HG03442 (cell line): ENCODE measurements around the gene APOL6.

ENCODE experiments used
- ATAC-seq: cut with Tn5 transposase; IDR thresholded peaks from one replicate; pipeline ENCODE4 v1.9.1; 2021; ENCODE audit warnings: mild to moderate bottlenecking, moderate library complexity; ENCODE audit not compliant: unreplicated experiment

APOL6 gene

DNA sequence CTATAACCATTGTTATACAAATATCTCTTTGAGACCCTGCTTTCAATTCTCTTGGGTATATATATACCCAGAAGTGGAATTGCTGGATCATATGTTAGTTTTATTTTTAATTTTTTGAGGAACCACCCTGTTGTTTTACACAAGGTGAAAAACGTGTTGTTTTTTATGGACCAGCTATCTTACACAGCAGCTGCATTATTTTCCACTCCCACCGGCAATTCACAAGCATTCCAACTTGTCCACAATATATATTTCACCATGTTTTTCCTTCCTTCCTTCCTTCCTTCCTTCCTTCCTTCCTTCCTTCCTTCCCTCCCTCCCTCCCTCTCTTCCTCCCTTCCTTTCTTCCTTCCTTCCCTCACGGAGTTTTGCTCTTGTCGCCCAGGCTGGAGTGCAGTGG lies 63.1 kb downstream of the APOL6 start:
- no peak for ATAC-seq

DNA sequence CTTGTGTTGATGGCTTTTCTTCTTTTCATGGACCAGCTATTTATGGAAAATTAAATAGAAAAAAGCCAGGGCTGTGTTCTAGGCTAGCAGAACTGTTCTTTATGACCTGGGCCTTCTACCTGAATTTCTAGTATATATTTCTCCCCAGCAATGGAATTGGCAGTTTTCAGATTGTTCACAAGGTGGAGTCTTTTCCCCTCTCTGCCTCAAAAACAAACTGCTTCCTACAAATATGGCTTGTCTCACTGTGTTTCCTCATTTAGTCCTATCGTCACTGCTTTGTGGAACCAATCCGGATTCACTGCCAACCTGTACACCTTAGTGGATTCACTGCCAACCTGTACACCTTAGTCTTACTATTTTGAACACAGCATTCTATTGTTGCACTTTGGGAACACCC lies 64.4 kb downstream of the APOL6 start:
- no peak for ATAC-seq

DNA sequence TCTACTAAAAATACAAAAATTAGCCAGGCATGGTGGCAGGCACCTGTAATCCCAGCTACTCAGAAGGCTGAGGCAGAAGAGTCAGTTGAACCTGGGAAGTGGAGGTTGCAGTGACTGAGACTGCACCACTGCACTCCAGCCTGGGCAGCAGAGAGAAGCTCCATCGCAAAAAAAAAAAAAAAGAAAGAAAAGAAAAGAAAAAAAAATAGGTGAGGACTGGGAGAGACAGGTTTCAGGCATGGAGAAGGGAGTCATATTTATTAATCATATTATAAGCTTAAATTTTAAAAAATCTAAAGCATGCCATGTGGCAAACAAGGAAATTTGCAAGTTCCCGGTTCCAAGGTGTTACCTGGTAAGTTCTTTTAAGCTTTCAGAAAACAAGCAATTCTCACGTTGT lies 69.3 kb downstream of the APOL6 start, which contains the start of gene APOL5:
Gene APOL5, plus strand, starts transcription at position 301 of the 400 bp plus-strand sequence. Its CDS starts 0 bp downstream, at position 301.
- no peak for ATAC-seq
